DND-41 (cell line): ENCODE results near the gene NKTR.

Experiments
- ATAC-seq: fragments of 200-7000 bp; cut with Tn5 transposase; 3 replicates; pipeline ENCODE4 v1.9.1; 2021; ENCODE audit warnings: low read depth; ENCODE audit not compliant: insufficient read depth
- DNase-seq: peaks from one replicate; pipeline ENCODE4 v3.0.0-alpha.2; 2020
- H2AFZ ChIP-seq: 2 replicates; pipeline ENCODE4 v1.6.0; 2012; ENCODE audit warnings: low read depth, low read length
- H3K27ac ChIP-seq: 2 replicates; pipeline ENCODE4 v1.5.1; 2012; ENCODE audit warnings: low read length, inconsistent platforms
- H3K27me3 ChIP-seq: fragments of 200-600 bp; sonication (generic); 2 replicates; pipeline ENCODE4 v1.6.0; 2012; ENCODE audit warnings: low read length, mild to moderate bottlenecking, inconsistent platforms; ENCODE audit not compliant: insufficient read depth, poor library complexity
- H3K36me3 ChIP-seq: 2 replicates; pipeline ENCODE4 v1.5.1; 2012; ENCODE audit warnings: low read length, inconsistent platforms; ENCODE audit not compliant: insufficient read depth
- H3K4me1 ChIP-seq: 2 replicates; pipeline ENCODE4 v1.5.1; 2012; ENCODE audit warnings: mild to moderate bottlenecking, low read length; ENCODE audit not compliant: insufficient read depth
- H3K4me2 ChIP-seq: 2 replicates; pipeline ENCODE4 v1.6.0; 2012; ENCODE audit warnings: mild to moderate bottlenecking, moderate library complexity, low read length, inconsistent platforms; ENCODE audit not compliant: insufficient read depth
- H3K4me3 ChIP-seq, 2 experiments: fragments of 200-600 bp in 1 of 2; shearing (Covaris generic) in 1 of 2; 2 replicates each; pipeline ENCODE4 v1.5.1; 2012 to 2016; ENCODE audit warnings: inconsistent platforms in 2 of 2, low read length in 2 of 2, mild to moderate bottlenecking in 2 of 2, low read depth in 1 of 2, moderate library complexity in 1 of 2
- H3K79me2 ChIP-seq: 2 replicates; pipeline ENCODE4 v1.6.0; 2012; ENCODE audit warnings: low read length, inconsistent platforms; ENCODE audit not compliant: insufficient read depth
- H3K9ac ChIP-seq: 2 replicates; pipeline ENCODE4 v1.6.0; 2012; ENCODE audit warnings: low read depth, mild to moderate bottlenecking, inconsistent platforms, low read length, moderate library complexity
- H3K9me3 ChIP-seq: 2 replicates; pipeline ENCODE4 v1.5.1; 2012; ENCODE audit warnings: low read length, moderate library complexity, mild to moderate bottlenecking, inconsistent platforms; ENCODE audit not compliant: insufficient read depth, severe bottlenecking
- H4K20me1 ChIP-seq: 2 replicates; pipeline ENCODE4 v1.6.0; 2012; ENCODE audit warnings: low read length; ENCODE audit not compliant: insufficient read depth
- CTCF ChIP-seq: IDR thresholded peaks from 2 replicates; pipeline ENCODE4 v1.5.1; 2012; ENCODE audit warnings: borderline replicate concordance, low read length, moderate library complexity, mild to moderate bottlenecking; ENCODE audit not compliant: poor library complexity, severe bottlenecking; ENCODE audit errors: extremely low read depth
- EZH2 ChIP-seq: IDR thresholded peaks from 3 replicates; pipeline ENCODE4 v1.6.1; 2012; ENCODE audit warnings: borderline replicate concordance, low read depth, mild to moderate bottlenecking, moderate library complexity, low read length, inconsistent platforms; ENCODE audit not compliant: severe bottlenecking

NKTR gene

GRCh38 chr3:42656680-42657610 lies 56.5 kb downstream of the NKTR start:
- H3K4me3 ChIP-seq, result no peak overlapping the region
- no peaks in the 10 kb centered on the region for H3K36me3 ChIP-seq
- no peaks in the 10 kb centered on the region for H3K9me3 ChIP-seq
- H3K27ac ChIP-seq, result no peak overlapping the region
- no peak for DNase-seq
- no peaks in the 10 kb centered on the region for H3K79me2 ChIP-seq
- no peak overlapping the region for H2AFZ ChIP-seq
- H3K9ac ChIP-seq, result no peak overlapping the region
- H4K20me1 ChIP-seq, result peaks cover 6% of the 10 kb centered on the region; the same call in 1 of the 2 replicates
- TF ChIP-seq EZH2, result no peak
- TF ChIP-seq CTCF, result no peak
- H3K4me1 ChIP-seq, result no peaks in the 10 kb centered on the region
- no peak overlapping the region for H3K4me2 ChIP-seq
- no peaks in the 10 kb centered on the region for H3K27me3 ChIP-seq
- no peak for ATAC-seq

DNA sequence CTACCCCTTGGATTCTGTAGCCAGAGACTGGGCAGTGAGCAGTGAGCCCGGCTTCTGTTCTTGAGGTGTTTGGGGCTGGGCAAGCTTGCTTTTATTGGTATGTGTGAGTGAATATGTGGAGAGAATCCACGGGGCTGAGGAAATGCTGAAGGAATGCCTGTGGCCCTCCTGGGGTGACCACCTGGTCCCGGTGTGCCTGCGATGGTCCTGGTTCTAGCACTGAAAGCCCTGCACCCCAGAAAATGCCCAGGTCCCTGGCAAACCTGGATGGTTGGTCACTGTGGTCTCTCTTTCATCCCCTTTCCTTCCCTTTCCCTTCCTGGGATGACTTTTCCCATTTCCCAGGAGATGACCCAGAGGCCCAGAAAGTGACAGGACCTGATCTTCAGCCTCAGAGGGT lies 57.2 kb downstream of the NKTR start:
- Histone ChIP-seq H3K9me3 (no peaks in the 10 kb centered on the region), H3K27ac (no peak overlapping the region), H3K4me1 (no peaks in the 10 kb centered on the region), H3K27me3 (no peaks in the 10 kb centered on the region), H3K36me3 (no peaks in the 10 kb centered on the region), H4K20me1 (no peaks in the 10 kb centered on the region; the same call in 1 of the 2 replicates), H3K79me2 (no peaks in the 10 kb centered on the region), H3K4me3 (no peak overlapping the region), H2AFZ (no peak overlapping the region), H3K4me2 (no peak overlapping the region), H3K9ac (no peak overlapping the region)
- TF ChIP-seq CTCF, result no peak
- TF ChIP-seq EZH2, result no peak
- DNase-seq (no peak), ATAC-seq (no peak)

GRCh38 chr3:42658091-42658770 lies 57.7 kb downstream of the NKTR start:
- no peak overlapping the region for H3K4me3 ChIP-seq

More at GRCh38 chr3:42658091-42658770, 57.7 kb downstream of the NKTR start:
- no peak overlapping the region for H3K9ac ChIP-seq
- no peaks in the 10 kb centered on the region for H3K9me3 ChIP-seq
- H3K79me2 ChIP-seq, result no peaks in the 10 kb centered on the region
- H4K20me1 ChIP-seq, result no peaks in the 10 kb centered on the region; the same call in 1 of the 2 replicates
- no peak for TF ChIP-seq EZH2
- no peak for TF ChIP-seq CTCF
- no peak overlapping the region for H2AFZ ChIP-seq
- H3K27me3 ChIP-seq, result no peaks in the 10 kb centered on the region
- no peaks in the 10 kb centered on the region for H3K36me3 ChIP-seq
- no peak overlapping the region for H3K4me2 ChIP-seq
- no peak overlapping the region for H3K27ac ChIP-seq
- ATAC-seq (no peak), DNase-seq (no peak)
- no peaks in the 10 kb centered on the region for H3K4me1 ChIP-seq
